Measurements from ENCODE around the gene ZNF618.

GRCh38 chr9:114016629-114017423 lies 140.7 kb downstream of the ZNF618 start:
- TF ChIP-seq GABPB1 (CRISPR knock-in tag; IDR thresholded peaks at IDR 0.05) (no peak), NR2C2 (CRISPR knock-in tag; IDR thresholded peaks at IDR 0.05) (no peak), FOXP4 (CRISPR knock-in tag; IDR thresholded peaks at IDR 0.05) (no peak)
